Osteoblast (primary cell): Measurements from ENCODE around the gene RPSA. TPM values are rescaled to one million over a fixed set of nuclear protein-coding genes. Genes with fewer than 3 reads are reported as not detected.
"Not testable (repeated sequence)": the region's sequence is repeated elsewhere in the genome, so short reads cannot be mapped to it uniquely, and the experiment has no call there.

ENCODE experiments used
- DNase-seq: peaks from one replicate; pipeline ENCODE4 v3.0.0; 2011; ENCODE audit warnings: low spot score, mixed read lengths; ENCODE audit not compliant: insufficient read length; ENCODE audit errors: missing footprints
- H2AFZ ChIP-seq: 2 replicates; pipeline ENCODE4 v1.6.0; 2011; ENCODE audit warnings: mild to moderate bottlenecking, low read length
- H3K27ac ChIP-seq: 2 replicates; pipeline ENCODE4 v1.5.1; 2011; ENCODE audit warnings: mild to moderate bottlenecking, low read depth, low read length, moderate library complexity
- H3K27me3 ChIP-seq: 2 replicates; pipeline ENCODE4 v1.6.0; 2012; ENCODE audit warnings: mild to moderate bottlenecking, control low read depth, inconsistent platforms, low read length, moderate library complexity; ENCODE audit not compliant: insufficient read depth
- H3K36me3 ChIP-seq: 2 replicates; pipeline ENCODE4 v1.5.1; 2011; ENCODE audit warnings: mild to moderate bottlenecking, low read length, control low read depth, moderate library complexity; ENCODE audit not compliant: insufficient read depth
- H3K4me1 ChIP-seq: 2 replicates; pipeline ENCODE4 v1.5.1; 2011; ENCODE audit warnings: mild to moderate bottlenecking, low read length, control low read depth, moderate library complexity; ENCODE audit not compliant: insufficient read depth
- H3K4me2 ChIP-seq: 2 replicates; pipeline ENCODE4 v1.6.0; 2011; ENCODE audit warnings: mild to moderate bottlenecking, low read length; ENCODE audit not compliant: insufficient read depth
- H3K4me3 ChIP-seq: fragments of 200-600 bp; sonication (generic); 3 replicates; pipeline ENCODE4 v1.5.1; 2012; ENCODE audit warnings: mild to moderate bottlenecking, low read length, inconsistent platforms; ENCODE audit not compliant: insufficient read depth
- H3K79me2 ChIP-seq: 2 replicates; pipeline ENCODE4 v1.6.0; 2012; ENCODE audit warnings: mild to moderate bottlenecking, low read length, control low read depth, inconsistent platforms; ENCODE audit not compliant: insufficient read depth
- H3K9me3 ChIP-seq: 2 replicates; pipeline ENCODE4 v1.5.1; 2011; ENCODE audit warnings: low read depth, low read length, control low read depth
- H4K20me1 ChIP-seq: 2 replicates; pipeline ENCODE4 v1.6.0; 2012; ENCODE audit warnings: mild to moderate bottlenecking, low read length, control low read depth; ENCODE audit not compliant: insufficient read depth
- CTCF ChIP-seq: IDR thresholded peaks from 2 replicates; pipeline ENCODE4 v1.5.1; 2011; ENCODE audit warnings: mild to moderate bottlenecking, low read depth, low read length, moderate library complexity; ENCODE audit errors: extremely low read depth
- small RNA-seq: library from RNA; depleted of rRNA; stranded (forward); fragments of <200 nt; gene quantifications from one replicate; pipeline ENCODE3, GENCODE V24; 2012
- total RNA-seq: library from RNA; depleted of rRNA; stranded (reverse); fragments of >200 nt; gene quantifications from 2 replicates; pipeline ENCODE4 v1.2.3, GENCODE V29; 2012

Gene RPSA
- total RNA-seq, 1 donor = 1,028 TPM

GRCh38 chr3:39456159-39456558, 49.6 kb downstream of the RPSA start:
- Histone ChIP-seq H3K27me3 (no peaks in the 10 kb centered on the region), H3K9me3 (no peaks in the 10 kb centered on the region), H3K4me2 (no peak overlapping the region), H3K27ac (no peak overlapping the region), H4K20me1 (no peaks in the 10 kb centered on the region), H2AFZ (no peak overlapping the region), H3K36me3 (no peaks in the 10 kb centered on the region), H3K79me2 (no peaks in the 10 kb centered on the region), H3K4me3 (no peak overlapping the region), H3K4me1 (no peaks in the 10 kb centered on the region)
- no peak for TF ChIP-seq CTCF
- DNase-seq = no peak

DNA sequence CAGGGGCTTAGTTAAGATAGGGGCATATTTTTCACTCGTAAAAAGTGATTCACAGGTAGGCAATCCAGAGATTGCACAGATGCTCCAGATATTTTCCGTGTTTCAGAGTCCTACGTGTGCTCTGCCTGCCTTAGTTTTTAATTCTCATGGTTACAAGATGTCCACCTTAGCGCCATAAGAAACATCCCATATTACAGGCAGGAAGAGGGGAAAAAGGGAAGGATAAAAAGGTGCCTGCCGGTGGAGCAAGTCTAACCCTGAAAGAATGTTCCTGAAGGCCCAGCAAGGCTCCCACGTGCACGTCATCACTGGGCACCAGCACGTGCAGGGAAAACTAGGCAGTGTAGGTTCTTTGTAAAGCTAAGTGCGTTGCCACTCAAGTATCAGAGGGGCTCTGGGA, 50.8 kb downstream of the RPSA start:
- Histone ChIP-seq H4K20me1 (no peaks in the 10 kb centered on the region), H3K9me3 (no peaks in the 10 kb centered on the region), H3K79me2 (no peaks in the 10 kb centered on the region), H3K27ac (no peak overlapping the region), H3K4me2 (no peak overlapping the region), H3K36me3 (no peaks in the 10 kb centered on the region), H3K4me3 (no peak overlapping the region), H2AFZ (no peak overlapping the region), H3K27me3 (no peaks in the 10 kb centered on the region), H3K4me1 (no peaks in the 10 kb centered on the region)
- DNase-seq = no peak
- no peak for TF ChIP-seq CTCF

DNA sequence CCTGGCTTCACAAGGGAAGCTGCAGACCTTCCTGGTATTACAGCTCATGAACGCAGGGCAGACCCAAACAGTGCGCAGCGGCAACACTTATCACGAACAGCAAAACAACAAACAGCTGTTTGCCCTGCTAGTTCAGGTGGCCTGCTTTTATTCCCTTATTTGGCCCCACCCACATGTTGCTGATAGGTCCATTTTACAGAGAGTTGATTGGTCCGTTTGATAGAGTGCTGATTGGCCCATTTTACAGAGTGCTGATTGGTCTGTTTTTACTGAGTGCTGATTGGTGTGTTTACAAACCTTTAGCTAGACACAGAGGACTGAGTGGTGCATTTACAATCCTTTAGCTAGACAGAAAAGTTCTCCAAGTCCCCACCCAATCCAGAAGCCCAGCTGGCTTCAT, 52.1 kb downstream of the RPSA start:
- H4K20me1 ChIP-seq, H3K4me1 ChIP-seq, H3K4me3 ChIP-seq, H3K27me3 ChIP-seq, H3K36me3 ChIP-seq, H3K4me2 ChIP-seq, H2AFZ ChIP-seq, H3K27ac ChIP-seq, H3K79me2 ChIP-seq, DNase-seq, H3K9me3 ChIP-seq: not testable (repeated sequence)

DNA sequence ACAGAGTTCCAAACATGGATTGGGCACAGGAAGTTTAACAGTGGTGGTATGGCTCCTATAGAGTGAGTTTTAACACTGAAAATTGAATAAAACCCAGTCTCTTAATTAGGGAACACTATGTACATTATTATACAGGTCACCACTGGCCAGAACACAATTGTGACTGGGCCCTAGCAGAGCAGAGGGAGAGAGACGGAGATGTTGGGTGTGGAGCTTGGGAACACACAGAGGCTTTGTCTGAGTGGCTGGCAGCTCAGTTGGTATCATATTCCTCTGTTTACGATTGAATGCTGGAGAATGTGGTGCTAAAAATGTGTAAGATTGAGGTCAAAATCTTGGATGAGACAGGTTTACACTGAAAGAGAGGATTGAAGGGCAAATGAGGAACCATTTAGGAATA, 54.2 kb downstream of the RPSA start:
- Histone ChIP-seq H3K79me2 (no peaks in the 10 kb centered on the region), H3K27me3 (no peaks in the 10 kb centered on the region), H3K4me1 (no peaks in the 10 kb centered on the region), H3K9me3 (no peaks in the 10 kb centered on the region), H4K20me1 (no peaks in the 10 kb centered on the region), H3K36me3 (no peaks in the 10 kb centered on the region), H3K4me3 (no peak overlapping the region), H3K27ac (no peak overlapping the region), H3K4me2 (no peak overlapping the region), H2AFZ (no peak overlapping the region)
- TF ChIP-seq CTCF = no peak
- no peak for DNase-seq

Small RNA genes within 50 kb of the gene (small RNA-seq; reads per million reads assigned to genes)
- gene SNORA6 (not detected), gene SNORA62 (not detected)

Other genes with a start within 250 kb of the RPSA start
- gene XIRP1, start 214.1 kb upstream of the RPSA start, total RNA-seq = under 0.01 TPM in 2 replicates
- gene CX3CR1, start 126.7 kb upstream of the RPSA start, total RNA-seq = under 0.01 TPM in 2 replicates
- not detected in 2 replicates for gene CCR8, start 77.0 kb upstream of the RPSA start, total RNA-seq
- gene SLC25A38, start 23.4 kb upstream of the RPSA start, total RNA-seq = 28.2 and 29.2 TPM in 2 replicates
- gene MOBP, start 61.0 kb downstream of the RPSA start, total RNA-seq = not detected in 2 replicates